ENCODE data around the gene ALG1. TPM values are rescaled to one million over a fixed set of nuclear protein-coding genes. Genes with fewer than 3 reads are reported as not detected.
"Not testable (repeated sequence)": the region's sequence is repeated elsewhere in the genome, so short reads cannot be mapped to it uniquely, and the experiment has no call there.

Gene ALG1
- total and polyA plus RNA-seq, 2 experiments from 2014 or later, result 20.2 to 36.4 TPM

GRCh38 chr16:5132915-5133600, 61.4 kb downstream of the ALG1 start:
- not testable (repeated sequence) for H3K79me2 ChIP-seq (replicated peaks; ENCODE audit: insufficient read depth); H3F3A ChIP-seq (replicated peaks; ENCODE audit: low read depth); ATAC-seq; H3K36me3 ChIP-seq (ENCODE audit: insufficient read depth); H4K20me1 ChIP-seq (replicated peaks; ENCODE audit: insufficient read depth); H2AFZ ChIP-seq; H3K27me3 ChIP-seq (ENCODE audit: insufficient read depth); H3K4me3 ChIP-seq; H3K9me3 Mint-ChIP-seq; H3K9me2 ChIP-seq (ENCODE audit: insufficient read depth); H3K4me3 Mint-ChIP-seq; H3K36me3 Mint-ChIP-seq (ENCODE audit: low read depth)
- Histone ChIP-seq H3K4me1 (ENCODE audit: insufficient read depth) (peaks cover 19% of the 10 kb centered on the region), H3K27ac (ENCODE audit: low read depth) (0 out of 2 replicates have a peak overlapping the region, but pooled peaks have one; percentile 46), H3K4me2 (0 out of 2 replicates have a peak overlapping the region, but pooled peaks have one; percentile 1)
- peaks cover 33% of the 10 kb centered on the region for H3K4me1 Mint-ChIP-seq
- peak; percentile 36 to 61 for TF ChIP-seq CTCF (conservative IDR thresholded peaks at IDR 0.05; ENCODE audit: low read depth in 2 of 2)
- peak overlapping the region; percentile 91 for H3K27ac Mint-ChIP-seq
- DNase-seq (ENCODE audit: low spot score), result peak; percentile 24
- H3K27me3 Mint-ChIP-seq (ENCODE audit: insufficient read depth, low read depth, poor library complexity), result peaks cover 13% of the 10 kb centered on the region

- H3K36me3 Mint-ChIP-seq (ENCODE audit: low read depth); H3K27me3 ChIP-seq (ENCODE audit: insufficient read depth); H3K36me3 ChIP-seq (ENCODE audit: insufficient read depth); H4K20me1 ChIP-seq (replicated peaks; ENCODE audit: insufficient read depth); H3F3A ChIP-seq (replicated peaks; ENCODE audit: low read depth); H3K4me3 ChIP-seq; H3K9me3 Mint-ChIP-seq; H3K79me2 ChIP-seq (replicated peaks; ENCODE audit: insufficient read depth); H3K9me2 ChIP-seq (ENCODE audit: insufficient read depth); H2AFZ ChIP-seq: not testable (repeated sequence)
- H3K27me3 Mint-ChIP-seq (ENCODE audit: insufficient read depth, low read depth, poor library complexity), result peaks cover 13% of the 10 kb centered on the region
- TF ChIP-seq CREB1 (CRISPR knock-in tag; IDR thresholded peaks at IDR 0.05; ENCODE audit: low read depth), result peak; percentile 38; the same call in 1 of the 2 replicates
- TF ChIP-seq POLR2AphosphoS5 (IDR thresholded peaks at IDR 0.05; ENCODE audit: low read depth), result peak; percentile 30; the same call in 1 of the 2 replicates
- TF ChIP-seq ZNF462 (CRISPR knock-in tag; IDR thresholded peaks at IDR 0.05), result peak; percentile 45; the same call in 1 of the 2 replicates
- ATAC-seq (peak; percentile 97), DNase-seq (ENCODE audit: low spot score) (peak; percentile 73)
- H3K27ac ChIP-seq (ENCODE audit: low read depth), result peak overlapping the region; percentile 85
- H3K4me1 ChIP-seq (ENCODE audit: insufficient read depth), result peaks cover 19% of the 10 kb centered on the region
- peak overlapping the region; percentile 45; the same call in 2 of the 3 replicates for H3K4me3 Mint-ChIP-seq
- H3K4me2 ChIP-seq, result peak overlapping the region; percentile 59
- peak overlapping the region; percentile 99 for H3K27ac Mint-ChIP-seq
- peaks cover 33% of the 10 kb centered on the region for H3K4me1 Mint-ChIP-seq
Observed at GRCh38 chr16:5134739-5135452, 63.3 kb downstream of the ALG1 start.

All from GM23338 (cell line).